Stimulated activated CD8-positive, alpha-beta memory T cell treated with anti-CD3 and anti-CD28 coated beads, Interleukin-15, amount 100 ng/mL, for 1 hour (primary cell): Measurements from ENCODE around the gene GTPBP6.

Experiments
- DNase-seq: peaks from one replicate; pipeline ENCODE4 v3.0.0-alpha.2; 2020; ENCODE audit warnings: low read depth

Gene GTPBP6, protein sequence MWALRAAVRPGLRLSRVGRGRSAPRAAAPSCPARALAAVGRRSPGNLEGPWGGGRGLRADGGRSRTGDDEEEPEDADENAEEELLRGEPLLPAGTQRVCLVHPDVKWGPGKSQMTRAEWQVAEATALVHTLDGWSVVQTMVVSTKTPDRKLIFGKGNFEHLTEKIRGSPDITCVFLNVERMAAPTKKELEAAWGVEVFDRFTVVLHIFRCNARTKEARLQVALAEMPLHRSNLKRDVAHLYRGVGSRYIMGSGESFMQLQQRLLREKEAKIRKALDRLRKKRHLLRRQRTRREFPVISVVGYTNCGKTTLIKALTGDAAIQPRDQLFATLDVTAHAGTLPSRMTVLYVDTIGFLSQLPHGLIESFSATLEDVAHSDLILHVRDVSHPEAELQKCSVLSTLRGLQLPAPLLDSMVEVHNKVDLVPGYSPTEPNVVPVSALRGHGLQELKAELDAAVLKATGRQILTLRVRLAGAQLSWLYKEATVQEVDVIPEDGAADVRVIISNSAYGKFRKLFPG

DNA sequence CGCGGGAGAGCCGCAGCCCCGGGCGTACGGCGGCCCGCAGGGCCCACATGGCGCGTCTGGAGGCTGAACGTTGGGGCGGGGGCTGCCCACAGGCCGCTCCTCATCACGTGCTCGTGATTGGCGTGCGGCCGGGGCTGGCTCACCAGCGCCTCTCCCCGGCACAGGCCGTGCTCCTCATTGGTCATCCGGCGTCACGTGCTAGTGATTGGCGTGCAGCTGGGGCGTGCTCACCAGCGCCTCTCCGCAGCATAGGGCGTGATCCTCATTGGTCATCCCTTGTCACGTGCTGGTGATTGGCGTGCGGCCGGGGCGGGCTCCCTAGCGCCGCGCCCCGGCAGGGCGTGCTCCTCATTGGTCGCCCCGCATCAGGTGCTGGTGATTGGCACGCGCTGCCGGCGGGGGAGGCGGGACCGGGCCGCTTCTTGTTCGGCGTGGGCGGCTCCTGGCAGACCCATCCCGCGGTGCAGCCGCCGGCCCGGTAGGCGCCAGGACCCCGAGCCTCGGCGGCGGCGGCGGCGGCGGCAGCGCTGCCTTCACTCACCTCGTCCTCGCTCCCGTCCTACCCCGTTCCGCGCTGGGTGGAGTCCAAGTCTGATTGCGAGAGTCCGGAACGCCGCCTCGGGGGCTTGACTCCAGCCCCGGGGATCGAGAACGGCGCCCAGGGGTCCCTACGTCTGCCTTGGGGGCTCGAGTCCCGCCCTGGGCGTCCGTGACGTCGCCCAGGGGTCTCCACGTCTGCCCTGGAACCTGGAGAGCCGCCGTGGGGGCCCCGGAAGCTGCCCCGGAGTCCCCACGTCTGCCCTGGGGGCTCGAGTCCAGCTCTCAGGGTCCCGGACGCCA is at the start of gene GTPBP6:
GTPBP6 (minus strand) TSS at position 58 of the 840 bp plus-strand sequence; CDS start at position 49, 9 bp downstream.
- peak; percentile 96 for DNase-seq

DNA sequence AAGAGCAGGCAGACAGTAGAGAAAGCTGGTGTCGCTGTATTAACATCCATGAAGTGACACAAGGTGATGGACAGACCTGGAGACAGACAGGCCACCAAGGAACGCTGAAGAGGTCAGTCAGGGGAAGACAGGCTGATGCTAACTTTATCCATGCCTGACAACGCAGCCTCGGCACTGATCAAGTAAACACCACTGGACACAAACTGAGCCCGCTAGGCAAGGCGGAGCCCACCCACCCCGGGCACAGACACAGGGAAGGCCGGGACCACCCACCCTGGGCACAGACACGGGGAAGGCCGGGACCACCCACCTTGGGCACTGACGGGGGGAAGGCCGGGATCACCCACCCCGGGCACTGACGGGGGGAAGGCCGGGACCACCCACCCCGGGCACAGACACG is 49.3 kb upstream of the GTPBP6 start:
- no peak for DNase-seq

DNA sequence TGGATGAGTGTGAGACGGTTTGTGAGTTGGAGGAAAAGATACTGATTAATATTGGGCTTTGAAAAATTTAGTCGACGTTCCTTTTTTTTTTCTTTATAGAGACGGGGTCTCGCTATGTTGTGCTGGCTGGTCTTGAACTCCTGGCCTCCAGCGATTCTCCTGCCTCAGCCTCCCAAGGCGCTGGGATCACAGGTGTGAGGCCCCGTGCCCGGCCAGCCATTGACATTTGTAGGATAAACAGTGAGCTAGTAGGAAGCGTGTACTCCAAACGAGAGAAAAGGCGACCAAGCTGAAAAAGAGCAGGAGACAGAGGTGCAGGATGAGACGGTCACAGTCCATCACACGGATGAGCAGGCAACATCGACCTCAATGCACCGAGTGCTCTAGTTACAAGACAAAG is 48.8 kb upstream of the GTPBP6 start:
- DNase-seq: no peak

DNA sequence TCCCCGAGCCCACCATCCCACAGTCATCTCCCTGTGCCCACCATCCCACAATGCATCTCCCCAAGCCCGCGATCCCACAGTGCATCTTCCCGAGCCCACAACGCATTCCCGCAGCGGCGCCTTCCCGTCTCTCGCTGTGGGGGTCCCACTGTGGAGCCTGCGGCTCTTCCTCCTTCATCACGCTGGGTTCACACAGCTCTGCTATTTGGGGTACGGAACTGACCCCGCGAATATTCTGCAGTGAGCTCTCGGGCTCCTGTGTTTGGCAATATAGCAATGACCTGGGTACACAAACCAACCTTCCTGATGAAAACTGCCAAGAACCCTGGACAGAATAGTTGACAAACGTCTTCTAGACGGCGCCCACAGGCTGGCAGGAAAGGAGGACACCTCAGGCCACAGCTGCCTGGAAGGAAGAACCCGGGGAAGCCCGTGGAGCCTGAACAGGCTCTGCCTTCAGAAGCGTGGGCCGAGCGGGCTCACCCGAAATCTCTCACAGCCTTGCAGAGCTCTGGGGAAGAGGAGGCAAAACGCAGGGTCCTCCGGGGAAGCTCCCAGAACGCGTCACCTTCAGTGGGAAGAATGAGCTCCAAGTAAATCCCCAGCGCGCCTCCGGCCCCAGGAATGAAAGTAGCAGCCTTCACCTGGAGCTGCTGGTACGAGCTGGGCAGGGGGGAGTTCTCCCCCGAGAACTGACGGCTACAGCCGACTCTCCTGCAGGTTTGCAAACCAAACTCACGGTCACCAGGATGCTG is 45.2 kb upstream of the GTPBP6 start:
- no peak for DNase-seq

DNA sequence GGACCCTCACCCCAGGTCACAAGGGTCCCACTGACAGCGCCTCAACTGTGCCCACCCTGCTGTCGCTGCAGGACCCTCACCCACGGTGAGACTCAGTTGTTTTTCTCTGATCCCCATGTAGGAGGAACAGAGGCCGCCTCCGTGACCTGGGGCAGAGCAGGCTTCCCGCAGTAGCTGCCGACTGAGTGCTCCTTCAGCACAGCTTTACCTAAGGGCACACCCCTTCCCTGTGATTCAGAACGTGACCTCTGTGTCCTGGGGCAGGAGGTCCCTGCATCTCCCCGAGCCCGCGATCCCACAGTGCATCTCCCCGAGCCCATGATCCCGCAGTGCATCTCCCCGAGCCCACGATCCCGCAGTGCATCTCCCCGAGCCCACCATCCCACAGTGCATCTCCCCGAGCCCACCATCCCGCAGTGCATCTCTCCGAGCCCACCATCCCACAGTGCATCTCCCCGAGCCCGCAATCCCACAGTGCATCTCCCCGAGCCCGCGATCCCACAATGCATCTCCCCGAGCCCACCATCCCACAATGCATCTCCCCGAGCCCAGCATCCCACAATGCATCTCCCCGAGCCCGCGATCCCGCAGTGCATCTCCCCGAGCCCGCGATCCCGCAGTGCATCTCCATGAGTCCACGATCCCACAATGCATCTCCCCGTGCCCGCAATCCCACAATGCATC is 44.5 kb upstream of the GTPBP6 start:
- DNase-seq: no peak

DNA sequence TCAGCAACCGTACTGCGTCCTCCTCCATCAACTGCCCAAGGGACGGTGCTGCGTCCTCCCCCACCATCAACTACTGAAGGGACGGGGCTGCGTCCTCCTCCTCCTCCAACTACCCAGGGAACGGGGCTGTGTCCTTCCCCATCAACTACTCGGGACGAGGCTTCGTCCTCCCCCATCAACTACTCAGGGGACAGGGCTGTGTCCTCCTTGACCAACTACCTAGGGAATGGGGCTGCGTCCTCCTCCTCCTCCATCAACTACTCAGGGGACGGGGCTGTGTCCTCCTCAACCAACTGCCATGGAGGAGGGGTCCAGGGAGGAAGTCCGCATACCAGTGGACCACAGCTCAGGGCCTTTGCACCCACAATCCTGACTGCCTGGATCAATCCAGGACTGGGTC is 43.8 kb upstream of the GTPBP6 start:
- DNase-seq: no peak

DNA sequence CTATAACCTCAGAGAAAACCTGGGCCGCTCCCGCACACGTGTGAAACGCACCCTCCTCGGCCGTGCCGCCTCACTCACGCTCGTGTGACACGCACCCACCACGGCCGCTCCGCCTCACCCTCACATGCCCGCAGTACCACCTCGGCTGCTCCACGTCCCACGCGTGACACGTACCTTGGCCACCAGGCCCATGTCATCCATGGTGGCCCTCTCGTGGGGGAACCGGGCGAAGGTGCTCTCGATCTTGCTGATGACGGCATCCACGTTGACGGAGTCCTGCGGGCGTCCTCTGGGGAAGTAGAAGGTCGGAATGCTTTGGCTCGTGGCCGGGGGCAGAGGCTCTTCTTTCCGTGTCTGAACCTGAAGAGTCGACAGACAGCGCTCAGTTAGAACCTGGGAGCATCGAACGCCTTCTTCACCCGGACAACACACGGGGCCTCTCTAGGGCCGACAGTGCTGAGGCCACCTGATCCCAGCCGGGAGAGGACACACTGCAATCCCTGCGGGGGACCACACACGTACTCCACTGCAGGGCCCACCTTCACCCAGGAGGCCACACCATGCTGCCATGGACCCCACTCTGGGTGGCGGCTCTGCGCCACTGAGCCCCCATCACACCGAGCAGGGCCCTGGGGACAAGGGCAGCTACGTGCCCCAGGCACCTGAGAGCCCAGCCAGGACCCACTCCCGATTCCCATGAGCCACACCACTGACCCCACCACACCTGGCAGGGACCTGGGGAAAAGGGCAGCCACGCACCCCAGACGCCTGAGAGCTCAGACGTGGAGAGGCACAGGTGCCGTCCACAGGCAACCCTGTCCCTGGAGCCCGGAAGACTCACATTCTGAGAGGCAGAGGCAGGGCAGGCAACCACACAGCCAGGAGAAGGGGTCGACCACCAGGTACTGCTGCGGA is 42.9 kb upstream of the GTPBP6 start:
- DNase-seq: no peak

DNA sequence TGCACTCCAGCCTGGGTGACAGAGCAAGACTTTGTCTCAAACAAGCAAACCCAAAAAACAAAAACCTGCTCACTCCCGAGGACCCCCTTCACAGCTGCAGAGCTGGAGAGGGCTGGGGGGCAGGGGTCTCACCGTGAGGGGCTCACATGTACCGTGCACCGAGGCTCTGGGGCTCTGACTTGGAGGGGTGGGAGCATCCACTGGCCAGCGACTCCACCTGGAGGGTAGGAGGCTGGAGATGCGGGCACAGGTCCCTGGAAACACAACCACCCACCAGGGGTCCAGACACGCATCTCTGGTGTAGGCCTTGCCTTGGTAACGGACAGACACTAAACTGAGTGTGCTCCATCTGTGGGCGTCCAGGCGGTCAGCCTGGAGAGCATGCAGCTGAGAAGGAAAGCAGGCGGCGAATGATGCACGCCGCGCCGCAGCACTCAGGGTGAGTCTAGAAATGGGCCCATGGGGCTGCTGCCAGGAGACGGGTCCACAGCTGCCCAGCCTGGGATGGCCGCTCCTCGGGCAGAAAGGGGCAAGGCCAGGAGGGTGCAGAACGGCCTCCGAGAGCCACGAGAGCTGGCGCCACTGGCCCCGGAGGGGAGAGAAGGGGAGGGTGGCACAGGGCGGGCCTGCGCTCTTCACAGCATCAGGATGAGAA is 42.0 kb upstream of the GTPBP6 start:
- DNase-seq: no peak

DNA sequence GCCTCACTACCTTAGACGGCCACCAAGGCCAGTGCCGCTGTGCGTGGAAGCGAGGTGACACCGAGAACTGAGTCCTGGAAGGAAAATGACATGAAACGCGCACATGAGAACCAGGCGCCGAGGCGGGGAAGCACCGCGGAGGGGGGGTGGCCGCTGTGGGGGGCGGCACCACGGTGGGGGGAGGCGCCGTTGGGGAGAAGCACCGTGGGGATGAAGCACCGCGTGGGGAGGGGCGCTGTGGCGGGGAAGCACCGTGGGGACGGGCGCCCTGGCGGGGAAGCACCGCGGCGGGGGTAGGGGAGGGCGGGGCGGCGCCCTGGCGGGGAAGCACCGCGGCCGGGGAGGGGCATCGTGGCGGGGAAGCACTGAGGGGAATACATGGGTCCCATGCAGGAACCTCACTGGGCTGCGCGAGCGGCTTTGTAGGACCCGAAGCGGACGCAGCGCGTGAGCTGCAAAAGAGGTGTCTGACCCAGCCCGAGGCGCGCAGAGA is 40.1 kb upstream of the GTPBP6 start:
- no peak for DNase-seq

DNA sequence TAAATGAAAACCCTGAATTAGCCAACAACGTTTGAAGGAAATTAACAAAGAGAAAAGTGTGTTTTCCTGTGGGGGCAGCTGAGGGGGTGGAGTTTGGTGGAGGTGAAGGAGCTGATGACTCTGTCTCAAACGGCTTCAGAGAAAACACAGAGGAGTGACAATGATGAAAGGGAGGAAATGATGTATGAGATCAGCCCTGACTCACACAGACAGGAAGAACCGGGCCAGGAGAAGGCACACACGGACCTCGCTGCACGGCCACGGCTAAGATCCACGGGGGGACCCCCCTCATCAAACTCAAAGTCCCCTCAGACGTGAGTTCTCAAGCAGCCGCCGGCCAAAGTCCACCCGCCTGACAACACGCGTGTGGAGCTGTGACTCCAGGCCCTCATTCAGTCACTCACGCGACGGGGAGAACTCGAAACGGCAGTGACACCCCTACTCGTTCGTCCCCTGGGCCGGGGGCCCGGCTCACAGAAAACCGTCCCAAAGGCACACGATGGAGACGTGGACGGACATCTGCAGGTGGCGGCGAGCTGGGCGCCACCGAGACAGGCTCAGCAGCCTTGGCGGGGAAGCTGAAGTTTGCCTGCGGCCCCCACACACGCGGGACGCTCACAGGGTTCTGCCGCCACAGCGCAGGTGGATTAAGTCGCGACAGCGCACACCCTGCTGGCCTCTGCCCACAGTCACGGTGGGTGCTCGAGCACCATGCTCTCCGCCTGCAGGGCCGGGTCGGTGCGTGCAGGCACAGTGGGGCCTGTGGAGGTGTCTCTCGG is 39.3 kb upstream of the GTPBP6 start:
- peak; percentile 13 for DNase-seq

DNA sequence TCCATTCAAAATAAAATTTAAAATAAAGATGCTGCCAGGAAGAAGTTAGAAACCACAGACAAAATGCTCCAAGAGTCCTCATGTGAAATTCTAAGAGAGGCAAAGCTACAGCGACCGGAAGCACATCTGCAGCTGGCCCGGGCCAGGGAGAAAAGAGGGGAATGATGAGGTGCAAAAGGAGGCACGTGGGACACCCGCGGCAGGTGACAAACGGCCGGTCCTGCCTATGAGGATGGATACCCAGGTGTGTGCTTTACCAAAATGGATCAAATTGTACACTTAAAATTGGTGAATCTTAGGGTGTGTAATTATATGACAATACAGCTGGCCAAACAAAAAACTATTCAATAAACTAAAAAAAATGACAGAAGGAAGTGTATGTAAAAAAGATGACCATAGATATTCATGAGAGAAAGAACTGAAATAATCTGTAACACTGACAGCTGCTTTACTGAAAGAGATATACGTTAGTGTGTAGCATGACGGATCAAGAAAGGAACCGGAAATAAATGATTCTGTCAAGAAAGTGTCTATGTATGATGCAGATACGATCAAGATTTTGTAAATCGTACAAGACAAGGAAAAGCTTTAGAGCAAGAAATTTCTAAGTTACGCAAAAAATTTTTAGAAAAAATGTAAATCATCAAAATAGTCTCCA is 38.6 kb upstream of the GTPBP6 start:
- no peak for DNase-seq

DNA sequence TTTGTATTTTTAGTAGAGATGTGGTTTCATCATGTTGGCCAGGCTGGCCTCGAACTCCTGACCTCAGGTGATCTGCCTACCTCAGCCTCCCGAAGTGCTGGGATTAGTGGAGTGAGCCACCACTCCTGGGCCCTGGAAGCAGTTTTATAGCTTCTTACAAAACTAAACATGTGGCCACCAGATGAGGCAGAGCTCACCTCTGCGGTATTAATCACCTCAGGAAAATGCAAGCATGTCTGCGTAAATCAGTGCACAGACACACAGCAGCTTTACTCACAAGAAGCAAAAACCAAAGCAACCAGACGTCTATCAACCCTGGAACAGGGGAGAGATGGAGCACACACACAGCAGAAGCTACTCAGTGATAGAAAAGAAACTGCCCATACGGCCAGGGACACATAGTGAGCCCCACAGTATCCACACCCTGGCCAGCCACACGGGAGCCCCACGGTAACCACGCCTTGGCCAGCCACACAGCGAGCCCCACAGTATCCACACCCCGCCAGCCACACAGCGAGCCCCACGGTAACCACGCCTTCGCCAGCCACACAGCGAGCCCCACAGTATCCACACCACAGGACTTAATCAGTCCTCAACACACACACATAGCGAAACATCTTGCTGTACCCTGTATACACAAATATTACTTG is 37.9 kb upstream of the GTPBP6 start:
- no peak for DNase-seq

DNA sequence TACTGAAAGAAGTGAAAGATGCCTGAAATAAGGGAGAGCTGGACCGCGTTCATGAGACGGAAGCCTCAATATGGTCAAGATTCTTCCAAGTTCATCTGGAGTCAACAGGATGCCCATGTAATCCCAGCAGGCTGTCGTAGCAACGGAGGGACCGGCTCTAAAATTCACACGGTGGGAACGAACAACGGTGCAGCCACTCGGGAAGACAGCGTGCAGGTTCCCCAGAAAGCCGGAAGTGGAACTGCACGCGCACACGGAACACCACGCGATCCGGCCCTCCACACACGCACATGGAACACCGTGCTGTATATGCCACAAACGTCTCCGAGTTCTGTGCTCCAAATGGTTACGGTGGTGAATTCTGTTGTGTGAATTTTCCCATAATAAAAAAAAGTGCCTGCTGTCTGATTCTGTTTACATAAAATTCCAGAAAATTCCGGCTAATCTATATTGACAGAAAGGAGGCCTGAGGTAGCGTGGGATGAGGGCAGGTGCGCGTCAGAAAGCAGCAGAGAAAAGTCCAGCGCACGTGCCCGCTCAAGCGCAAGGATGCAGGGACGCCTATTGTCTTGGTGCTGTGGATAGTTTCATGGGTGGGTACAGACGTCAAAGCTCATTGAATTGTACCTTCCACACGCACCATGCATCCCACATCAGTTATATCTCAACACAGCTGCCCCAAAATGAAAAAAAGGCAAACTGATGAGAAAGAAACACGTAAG is 36.9 kb upstream of the GTPBP6 start:
- DNase-seq: no peak

DNA sequence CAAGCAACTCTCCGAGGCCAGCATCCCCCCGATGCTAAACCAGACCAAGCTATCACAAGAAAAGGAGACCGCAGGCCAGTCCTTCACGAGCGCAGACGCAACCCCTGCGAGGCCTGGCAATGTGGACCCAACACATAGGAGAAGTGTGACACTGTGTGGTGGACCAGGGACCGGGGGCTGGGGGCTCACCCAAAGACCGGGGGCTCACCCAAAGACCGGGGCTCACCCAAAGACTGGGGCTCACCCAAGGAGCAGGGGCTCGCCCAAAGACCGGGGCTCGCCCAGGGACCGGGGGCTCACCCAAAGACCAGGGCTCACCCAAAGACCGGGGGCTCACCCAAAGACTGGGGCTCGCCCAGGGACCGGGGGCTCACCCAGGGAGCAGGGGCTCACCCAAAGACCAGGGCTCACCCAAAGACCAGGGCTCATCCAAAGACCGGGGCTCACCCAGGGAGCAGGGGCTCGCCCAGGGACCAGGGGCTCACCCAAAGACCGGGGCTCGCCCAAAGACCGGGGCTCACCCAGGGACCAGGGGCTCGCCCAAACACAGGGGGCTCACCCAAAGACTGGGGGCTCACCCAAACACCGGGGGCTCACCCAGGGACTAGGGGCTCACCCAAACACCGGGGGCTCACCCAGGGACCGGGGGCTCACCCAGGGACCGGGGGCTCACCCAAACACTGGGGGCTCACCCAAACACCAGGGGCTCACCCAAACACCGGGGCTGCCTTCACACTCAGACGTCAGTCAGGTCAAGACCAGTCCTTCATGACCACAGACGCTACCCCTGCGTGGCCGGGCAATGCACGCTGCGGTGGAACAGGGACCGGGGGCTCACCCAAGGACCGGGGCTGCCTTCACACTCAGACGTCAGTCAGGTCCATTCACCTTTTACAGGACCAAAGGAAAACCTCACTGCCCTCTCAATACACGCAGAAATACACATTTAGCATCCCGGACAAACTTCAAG is 35.3 kb upstream of the GTPBP6 start:
- DNase-seq: no peak

DNA sequence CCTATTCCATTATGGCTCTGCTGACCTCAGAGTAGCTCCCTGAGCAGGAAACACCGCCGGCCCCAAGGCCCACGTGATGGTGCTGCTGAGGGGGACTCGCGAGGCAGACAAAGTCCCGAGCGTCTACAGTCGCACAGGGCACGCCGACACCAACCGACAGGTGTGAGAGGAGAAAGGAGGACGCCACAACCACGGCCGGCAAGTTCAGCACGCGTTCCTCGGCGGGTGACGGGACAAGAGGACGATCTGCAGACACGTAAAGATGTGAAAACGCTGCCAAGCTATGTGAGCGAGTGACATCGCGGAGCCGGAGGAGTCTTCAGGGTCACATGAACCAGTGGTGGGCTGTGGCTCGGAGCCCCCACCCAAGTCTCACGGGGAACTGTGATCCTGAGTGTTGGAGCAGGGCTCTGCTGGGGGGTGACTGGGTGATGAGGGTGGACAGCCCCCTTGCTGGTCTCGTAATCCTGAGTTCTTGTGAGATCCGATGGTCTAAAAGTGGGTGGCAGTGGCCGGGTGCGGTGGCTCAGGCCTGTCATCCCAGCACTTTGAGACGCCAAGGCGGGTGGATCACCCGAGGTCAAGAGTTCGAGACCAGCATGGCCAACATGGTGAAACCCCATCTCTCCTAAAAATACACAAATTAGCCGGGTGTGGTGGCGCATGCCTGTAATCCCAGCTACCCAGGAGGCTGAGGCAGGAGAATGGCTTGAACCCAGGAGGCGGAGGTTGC is 34.2 kb upstream of the GTPBP6 start:
- no peak for DNase-seq
